Medulla oblongata (tissue), 1 donor: ENCODE results near the gene PBRM1.
"Not testable (repeated sequence)": the region's sequence is repeated elsewhere in the genome, so short reads cannot be mapped to it uniquely, and the experiment has no call there.

Experiments
- DNase-seq: peaks from one replicate; pipeline ENCODE4 v3.0.0-alpha.2; 2015; ENCODE audit errors: extremely low spot score

Gene PBRM1

GRCh38 chr3:52536369-52537164 is 149.1 kb downstream of the PBRM1 start, which contains the start of gene UQCC5:
Gene UQCC5, plus strand, starts transcription at chr3:52536605. Its CDS starts 151 bp downstream, at chr3:52536756.
- peak; percentile 98 for DNase-seq

- no peak for DNase-seq
Measured at GRCh38 chr3:52536112-52536368, 149.7 kb downstream of the PBRM1 start.

GRCh38 chr3:52535411-52536111 is 150.2 kb downstream of the PBRM1 start:
- no peak for DNase-seq

- DNase-seq = no peak
Measured at GRCh38 chr3:52534281-52535183, 151.2 kb downstream of the PBRM1 start.

GRCh38 chr3:52533623-52534280 is 152.0 kb downstream of the PBRM1 start, which contains the start of gene NT5DC2:
Gene NT5DC2, minus strand, starts transcription at chr3:52533857. Its CDS starts 120 bp downstream, at chr3:52533737.
- DNase-seq = peak; percentile 74

GRCh38 chr3:52532838-52533622 is 152.7 kb downstream of the PBRM1 start:
- DNase-seq = no peak

GRCh38 chr3:52532517-52532837 is 153.2 kb downstream of the PBRM1 start:
- no peak for DNase-seq

GRCh38 chr3:52531860-52532516 is 153.7 kb downstream of the PBRM1 start:
- no peak for DNase-seq

- no peak for DNase-seq
Measured at GRCh38 chr3:52530918-52531826, 154.5 kb downstream of the PBRM1 start.

- no peak for DNase-seq
Measured at GRCh38 chr3:52529376-52530333, 156.1 kb downstream of the PBRM1 start.

- DNase-seq = no peak
Measured at GRCh38 chr3:52528586-52529375, 156.9 kb downstream of the PBRM1 start.

- no peak for DNase-seq
Measured at GRCh38 chr3:52527732-52528585, 157.8 kb downstream of the PBRM1 start.

- DNase-seq = no peak
Measured at GRCh38 chr3:52527039-52527731, 158.5 kb downstream of the PBRM1 start.

GRCh38 chr3:52526671-52527038 is 159.1 kb downstream of the PBRM1 start:
- DNase-seq = not testable (repeated sequence)

GRCh38 chr3:52525680-52526561 is 159.8 kb downstream of the PBRM1 start:
- DNase-seq = no peak
